ENCODE measurements around the gene TMEM151B. TPM values are rescaled to one million over a fixed set of nuclear protein-coding genes. Genes with fewer than 3 reads are reported as not detected.
"Not testable (repeated sequence)": the region's sequence is repeated elsewhere in the genome, so short reads cannot be mapped to it uniquely, and the experiment has no call there.

The TMEM151B gene
- total RNA-seq (2014; rRNA removed; shearing (Covaris generic)), result 0.37 TPM in 1 of 2 replicates, not detected in the other

DNA sequence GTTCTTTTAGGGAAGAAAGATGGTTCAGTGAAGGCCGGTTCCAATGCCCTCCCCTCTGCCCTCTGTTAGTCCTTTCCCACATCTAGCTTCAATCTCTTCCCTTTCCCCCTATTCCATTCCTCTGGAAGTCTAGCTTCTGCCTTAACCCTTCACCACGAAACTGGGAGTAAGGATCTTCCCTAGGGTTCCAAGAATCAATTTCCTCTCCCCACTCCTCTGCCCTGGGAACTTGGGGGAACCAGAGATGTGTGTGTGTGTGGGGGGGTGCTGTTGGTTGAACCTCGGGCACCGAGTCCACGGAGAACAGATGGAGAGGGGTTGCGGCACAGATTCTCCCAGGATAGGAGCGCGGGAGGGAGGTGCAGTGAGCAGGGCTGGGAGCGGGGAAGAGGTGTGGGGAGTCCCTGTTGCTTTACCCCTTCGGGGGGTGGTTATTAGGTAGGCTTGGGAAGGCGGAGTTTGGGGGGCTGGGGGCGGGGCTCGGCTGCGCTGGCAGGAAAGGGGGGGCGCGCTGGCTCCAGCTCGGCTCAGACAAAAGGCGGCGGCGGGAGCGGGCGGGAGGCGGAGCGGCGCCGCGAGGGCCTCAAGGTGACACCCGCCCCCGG is at the start of gene TMEM151B:
Gene TMEM151B (plus strand): TSS at position 530 of the 605 bp plus-strand sequence. CDS start 293 bp downstream, outside the sequence.
- no peak for DNase-seq (ENCODE audit: low spot score)

GRCh38 chr6:44220913-44221290 is 49.3 kb upstream of the TMEM151B start:
- DNase-seq (ENCODE audit: low spot score), result no peak

DNA sequence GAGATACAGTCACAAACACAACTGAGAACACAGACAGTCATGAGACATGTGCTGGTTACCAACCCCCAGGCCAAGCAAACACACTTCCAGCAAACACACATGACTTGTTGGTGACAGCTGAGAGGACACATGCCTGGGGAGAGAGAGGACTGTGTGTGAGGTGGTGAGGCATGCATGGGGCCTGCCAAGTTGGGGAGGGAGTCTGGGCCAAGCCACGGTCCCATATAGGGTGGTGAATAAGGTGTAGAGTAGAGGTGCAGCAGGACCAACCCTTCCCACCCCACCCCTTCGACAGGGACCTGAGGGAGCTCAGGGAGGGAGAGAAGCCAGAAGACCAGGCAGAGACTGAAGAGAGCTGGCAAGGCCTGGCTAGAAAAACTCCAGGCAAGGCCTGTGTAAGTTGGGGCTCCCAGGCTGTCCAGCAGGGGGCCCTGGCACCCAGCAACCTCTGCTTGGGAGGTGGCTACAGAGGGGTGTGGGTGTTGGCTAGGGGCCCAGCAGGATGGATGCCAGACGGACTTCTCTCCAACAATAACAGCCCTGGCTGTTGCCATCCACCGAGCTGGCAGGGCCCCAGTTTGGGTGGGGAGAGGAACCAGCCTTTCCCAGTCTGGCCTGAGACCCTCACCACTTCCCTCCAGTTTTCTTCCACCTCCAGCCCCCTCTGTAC is 48.8 kb upstream of the TMEM151B start:
- DNase-seq (ENCODE audit: low spot score), result peak; percentile 93

DNA sequence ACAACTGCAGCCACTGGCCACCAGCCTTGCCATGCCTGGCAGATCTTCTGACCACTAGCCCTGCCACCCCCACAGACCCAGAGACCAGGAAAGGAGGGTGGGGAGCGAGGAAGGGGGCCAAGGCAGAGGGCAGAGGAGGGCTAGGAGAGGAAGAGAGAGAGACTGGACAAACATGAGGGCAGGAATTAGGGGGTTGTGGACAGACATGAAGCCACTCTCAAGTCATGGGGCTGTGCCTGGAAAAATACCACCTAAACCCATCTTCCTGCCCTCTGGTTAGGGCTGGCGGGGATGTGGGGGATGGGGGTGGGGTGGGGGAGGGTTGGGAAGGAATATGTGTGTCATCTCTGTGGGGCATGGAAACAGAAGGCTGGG is 48.3 kb upstream of the TMEM151B start:
- DNase-seq (ENCODE audit: low spot score), result no peak

- no peak for DNase-seq (ENCODE audit: low spot score)
Measured at GRCh38 chr6:44222486-44223318, 47.5 kb upstream of the TMEM151B start.

DNA sequence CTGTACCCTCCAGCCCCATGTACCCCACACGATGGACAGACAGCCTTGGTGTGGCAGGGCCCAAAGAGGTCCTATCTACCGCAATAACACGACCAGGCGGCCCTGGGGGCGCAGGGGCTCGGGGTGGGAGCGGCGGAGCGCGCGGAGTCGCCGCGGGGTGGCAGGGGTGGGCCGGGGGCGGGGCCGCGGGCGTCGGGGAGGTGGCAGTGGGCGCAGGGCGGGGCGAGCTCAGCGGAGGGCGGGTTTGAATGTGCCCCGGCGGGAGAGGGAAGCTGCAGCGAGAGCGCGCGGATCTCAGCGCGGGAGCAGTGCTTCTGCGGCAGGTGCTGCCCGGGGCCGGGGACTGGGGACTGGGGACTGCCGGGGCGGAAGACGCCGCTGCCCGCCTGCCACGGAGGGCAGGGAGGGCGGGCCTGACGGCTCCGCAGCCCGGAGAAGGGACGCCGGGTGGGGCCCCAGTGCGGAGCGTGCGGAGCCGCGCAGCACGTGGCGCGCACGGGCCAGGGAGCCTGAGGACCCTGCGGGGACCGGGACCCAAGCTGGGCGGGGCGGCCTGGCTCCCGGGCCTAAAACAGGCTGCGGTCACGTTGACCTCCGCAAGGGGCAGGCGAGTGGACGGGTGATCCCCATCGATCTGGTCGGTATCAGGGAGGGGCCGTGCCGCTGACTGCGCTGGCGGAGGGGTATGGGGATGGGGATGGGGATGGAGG is 46.8 kb upstream of the TMEM151B start, which contains the start of gene SLC29A1:
Gene SLC29A1 (plus strand): TSS at position 277 of the 710 bp plus-strand sequence. CDS start 3,719 bp downstream, outside the sequence.
- DNase-seq (ENCODE audit: low spot score), result peak; percentile 69

DNA sequence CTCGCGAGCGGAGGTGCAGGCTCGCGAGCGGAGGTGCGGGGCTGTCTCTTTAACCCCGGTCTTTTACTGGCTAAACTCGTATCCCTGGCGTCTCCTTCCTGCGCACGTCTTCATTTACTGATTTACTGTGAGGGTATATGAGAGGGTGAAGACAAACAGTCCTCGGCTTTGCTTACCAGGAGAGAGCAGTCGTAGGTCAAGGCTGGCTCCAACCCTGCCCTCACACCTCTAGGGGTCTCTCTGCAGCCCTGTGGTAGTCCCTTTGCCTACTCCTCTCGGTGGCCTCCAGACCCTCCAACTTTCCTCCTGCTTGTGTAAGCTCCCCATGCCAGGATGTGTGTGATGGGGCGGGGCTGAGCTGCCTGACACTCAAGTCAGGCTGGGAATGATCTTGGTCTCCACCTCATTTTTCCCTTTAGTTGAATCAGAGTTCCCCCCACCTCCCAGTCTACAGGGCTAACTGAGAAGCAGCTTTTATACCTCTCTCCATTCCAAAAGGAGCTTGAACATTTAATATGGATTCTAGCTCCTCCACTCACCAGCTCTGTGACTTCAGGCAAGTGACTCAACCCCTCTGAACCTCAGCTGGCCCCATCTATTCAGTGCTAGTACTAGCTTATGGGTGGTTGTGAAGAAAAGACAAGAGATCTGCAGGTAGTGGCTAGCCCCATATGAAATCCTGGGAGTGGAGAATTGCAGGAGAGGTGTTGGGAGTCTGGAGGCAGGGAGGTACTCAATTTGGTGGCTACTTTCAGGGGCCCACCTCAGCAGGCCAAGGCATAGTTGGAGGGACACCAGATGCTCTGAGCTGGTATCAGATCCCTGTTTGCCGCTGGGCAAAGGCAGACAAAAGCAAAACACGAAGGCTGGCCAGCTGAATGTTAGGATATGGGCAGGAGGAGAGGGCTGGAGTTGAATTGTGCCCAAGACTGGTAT is 46.0 kb upstream of the TMEM151B start:
- DNase-seq (ENCODE audit: low spot score), result no peak

- no peak for DNase-seq (ENCODE audit: low spot score)
Measured at GRCh38 chr6:44224965-44225305, 45.3 kb upstream of the TMEM151B start.

DNA sequence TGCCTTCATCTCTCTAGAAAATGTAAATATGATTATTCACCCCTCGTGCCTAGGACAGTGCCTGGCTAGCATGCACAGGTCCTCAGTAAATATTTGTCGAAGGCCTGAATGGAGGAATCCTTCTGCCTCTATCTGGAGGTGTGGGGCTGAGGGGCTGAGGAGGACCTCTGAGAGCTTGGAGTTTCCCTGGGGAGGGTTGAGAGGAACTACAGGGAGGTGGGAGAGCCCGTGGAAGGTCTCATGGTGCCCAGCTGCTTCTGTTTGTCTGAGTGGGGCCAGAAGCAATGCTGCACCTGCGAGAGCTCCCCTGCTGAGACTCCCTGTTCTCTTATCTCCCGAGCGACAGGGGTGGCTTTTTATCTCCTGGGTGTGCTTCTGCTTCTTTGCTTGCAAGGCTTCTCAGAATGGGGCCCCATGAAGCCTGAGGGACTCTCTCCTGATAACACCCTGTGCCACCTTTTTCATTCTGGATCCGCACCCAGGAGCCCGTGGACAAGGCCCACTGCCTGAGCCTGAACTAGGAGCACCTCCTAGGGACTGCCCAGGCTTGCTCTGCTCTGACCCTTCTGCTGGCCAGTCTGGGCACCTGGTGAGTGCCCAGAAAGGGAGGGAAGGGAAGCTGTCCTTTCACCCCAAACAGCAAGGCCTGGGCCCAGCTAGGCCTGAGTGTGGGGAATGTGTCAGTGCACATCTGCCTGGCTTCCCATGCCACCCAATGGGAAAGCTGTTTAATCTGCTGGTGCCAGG is 44.5 kb upstream of the TMEM151B start:
- DNase-seq (ENCODE audit: low spot score), result no peak

- no peak for DNase-seq (ENCODE audit: low spot score)
Measured at GRCh38 chr6:44226368-44227147, 43.7 kb upstream of the TMEM151B start.

- DNase-seq (ENCODE audit: low spot score), result no peak
Measured at GRCh38 chr6:44227148-44227793, 43.0 kb upstream of the TMEM151B start.

DNA sequence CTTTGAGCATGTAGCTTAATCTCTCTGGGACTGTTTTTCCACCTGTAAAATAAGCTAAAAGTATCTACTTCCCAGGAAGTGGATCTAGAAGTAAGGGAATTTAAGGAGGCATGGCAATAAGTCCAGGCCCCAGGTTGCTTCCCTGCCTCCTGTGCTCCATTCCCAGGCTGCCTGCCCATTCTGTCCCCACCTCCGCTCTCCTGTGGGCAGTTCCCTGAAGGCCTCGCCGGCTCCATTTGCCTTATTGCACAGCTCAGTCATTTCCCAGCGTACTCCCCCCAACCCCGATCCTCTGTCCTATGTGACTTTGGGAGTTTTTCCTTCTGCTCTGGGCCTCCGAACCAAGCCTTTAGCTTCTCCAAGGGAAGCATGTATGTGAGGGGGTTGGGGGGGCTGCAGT is 42.2 kb upstream of the TMEM151B start:
- DNase-seq (ENCODE audit: low spot score), result no peak

DNA sequence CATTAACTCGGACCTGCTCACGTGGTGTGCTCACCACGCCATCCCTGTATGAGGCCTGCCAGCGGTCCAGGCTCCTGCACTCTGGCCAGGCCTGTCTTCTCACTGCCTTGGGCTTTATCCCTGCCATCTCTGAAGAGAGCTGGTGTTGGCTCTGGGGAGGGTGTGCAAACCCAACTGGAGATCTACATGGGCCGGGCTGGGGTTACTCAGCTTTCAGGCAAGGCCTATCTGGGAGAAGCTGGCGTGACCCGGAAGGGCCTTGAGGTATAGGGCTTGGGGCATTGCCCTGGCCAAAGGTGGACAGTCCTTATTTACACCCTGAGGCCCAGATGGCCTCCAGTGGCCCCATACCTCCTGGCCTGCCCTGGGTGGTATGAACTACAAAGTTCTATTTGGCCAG is 41.8 kb upstream of the TMEM151B start:
- DNase-seq (ENCODE audit: low spot score), result no peak

DNA sequence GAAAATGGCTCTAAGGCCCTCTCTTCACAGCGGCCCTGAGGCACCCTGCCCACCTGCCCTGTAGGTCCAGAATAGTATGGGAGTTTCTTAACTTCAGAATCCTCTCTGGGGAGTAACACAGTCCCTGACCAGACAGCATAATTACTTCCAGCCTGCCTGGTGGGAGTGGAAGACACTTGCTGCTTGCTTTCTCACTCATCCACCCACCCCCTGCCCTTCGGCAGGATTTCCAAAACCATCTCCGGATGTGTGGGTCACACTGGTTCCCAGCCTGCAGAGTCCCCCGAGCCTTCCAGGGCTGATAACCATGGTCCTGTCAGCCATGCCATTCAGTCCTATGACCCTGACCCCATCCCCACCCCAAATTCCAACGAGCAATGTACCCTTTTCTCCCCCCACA is 41.4 kb upstream of the TMEM151B start:
- DNase-seq (ENCODE audit: low spot score), result no peak

DNA sequence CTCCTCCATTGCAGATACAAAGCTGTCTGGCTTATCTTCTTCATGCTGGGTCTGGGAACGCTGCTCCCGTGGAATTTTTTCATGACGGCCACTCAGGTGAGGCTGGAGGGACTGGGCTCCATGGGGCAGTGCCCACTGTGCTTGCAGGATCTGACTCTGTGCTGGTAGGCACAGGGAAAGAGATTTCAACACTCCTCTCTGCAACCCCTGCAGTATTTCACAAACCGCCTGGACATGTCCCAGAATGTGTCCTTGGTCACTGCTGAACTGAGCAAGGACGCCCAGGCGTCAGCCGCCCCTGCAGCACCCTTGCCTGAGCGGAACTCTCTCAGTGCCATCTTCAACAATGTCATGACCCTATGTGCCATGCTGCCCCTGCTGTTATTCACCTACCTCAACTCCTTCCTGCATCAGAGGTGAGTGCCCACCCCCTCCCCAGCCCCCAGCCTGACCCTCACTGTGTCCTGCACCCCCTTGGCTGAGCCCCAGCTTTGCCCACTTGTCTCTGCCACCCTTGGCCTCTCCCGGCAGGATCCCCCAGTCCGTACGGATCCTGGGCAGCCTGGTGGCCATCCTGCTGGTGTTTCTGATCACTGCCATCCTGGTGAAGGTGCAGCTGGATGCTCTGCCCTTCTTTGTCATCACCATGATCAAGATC is 40.7 kb upstream of the TMEM151B start:
- no peak for DNase-seq (ENCODE audit: low spot score)

- DNase-seq (ENCODE audit: low spot score), result no peak
Measured at GRCh38 chr6:44230034-44230675, 40.1 kb upstream of the TMEM151B start.

- not testable (repeated sequence) for DNase-seq (ENCODE audit: low spot score)
Measured at GRCh38 chr6:44231426-44231825, 38.8 kb upstream of the TMEM151B start.
